BLaER1 treated with 17β-estradiol and CSF1 and Interleukin-3, amounts not matched to agents 10 nM and 100 nM (cell line): Measurements from ENCODE around the gene NT5DC2.
A peak's percentile ranks its signal among the peaks of the same experiment; 100 is the strongest.

Experiments used
- H3K27ac ChIP-seq, 11 experiments: shearing (Covaris generic); formaldehyde crosslinking; 2 replicates each; pipeline ENCODE4 v1.8.1; 2022
- H3K27me3 ChIP-seq, 11 experiments: shearing (Covaris generic); formaldehyde crosslinking; 2 replicates each; pipeline ENCODE4 v1.8.1; 2022
- H3K36me3 ChIP-seq, 11 experiments: shearing (Covaris generic); formaldehyde crosslinking; 2 replicates each; pipeline ENCODE4 v1.8.1; 2022
- H3K4me1 ChIP-seq, 10 experiments: shearing (Covaris generic); formaldehyde crosslinking; 2 replicates each; pipeline ENCODE4 v1.8.1; 2022
- H3K4me2 ChIP-seq, 11 experiments: shearing (Covaris generic); formaldehyde crosslinking; 2 replicates each; pipeline ENCODE4 v1.8.1; 2022
- H3K4me3 ChIP-seq, 10 experiments: shearing (Covaris generic); formaldehyde crosslinking; 2 replicates each; pipeline ENCODE4 v1.8.1; 2022
- H3K9ac ChIP-seq, 11 experiments: shearing (Covaris generic); formaldehyde crosslinking; 2 replicates each; pipeline ENCODE4 v1.8.1; 2022
- H3K9me3 ChIP-seq, 11 experiments: shearing (Covaris generic); formaldehyde crosslinking; replicated peaks in 1 of 11; 2 replicates each; pipeline ENCODE4 v1.8.1; 2022
- H4K20me1 ChIP-seq, 11 experiments: shearing (Covaris generic); formaldehyde crosslinking; 2 replicates each; pipeline ENCODE4 v1.8.1; 2022
- Cebpa-rat ChIP-seq, 11 experiments: shearing (Covaris generic); IDR thresholded peaks; 2 replicates each; pipeline ENCODE4 v1.8.1; 2022

The NT5DC2 gene

DNA sequence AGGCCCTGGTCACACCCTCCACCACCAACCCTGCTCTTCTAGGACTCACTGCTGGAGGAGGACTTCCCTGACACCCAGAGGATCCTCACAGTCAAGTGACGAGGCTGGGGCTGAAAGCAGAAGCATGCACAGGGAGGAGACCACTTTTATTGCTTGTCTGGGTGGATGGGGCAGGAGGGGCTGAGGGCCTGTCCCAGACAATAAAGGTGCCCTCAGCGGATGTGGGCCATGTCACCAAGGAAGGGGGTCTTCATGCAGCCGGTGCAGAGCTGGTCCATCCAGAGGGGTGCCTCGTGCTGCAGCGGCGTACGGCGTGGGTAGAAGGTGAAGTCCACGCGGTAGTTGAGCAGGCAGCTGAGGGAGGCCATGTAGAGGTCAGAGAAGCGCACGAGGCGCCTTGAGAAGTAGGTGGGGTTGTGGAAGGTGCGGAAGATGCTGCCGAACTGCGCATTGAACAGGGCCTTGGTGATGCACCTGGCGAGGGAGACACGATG, 9.4 kb downstream of the NT5DC2 start:
- no peak overlapping the region for H3K4me3 ChIP-seq
- no peak for TF ChIP-seq Cebpa-rat (IDR thresholded peaks at IDR 0.05)
- H3K27me3 ChIP-seq, result no peaks in the 10 kb centered on the region
- H3K4me2 ChIP-seq, result no peak overlapping the region
- no peaks in the 10 kb centered on the region for H3K9me3 ChIP-seq
- peaks cover 1 to 100% (median 92%) of the 10 kb centered on the region in 11 experiments; a peak in 20 of 22 replicates for H4K20me1 ChIP-seq
- peak overlapping the region in 2 of 11 experiments; percentile 1 to 15; a peak in 2 of 22 replicates for H3K27ac ChIP-seq
- H3K36me3 ChIP-seq, result peaks cover 60 to 100% (median 97%) of the 10 kb centered on the region in 11 experiments
- peak overlapping the region in 1 of 11 experiments; percentile 15; a peak in 1 of 22 replicates for H3K9ac ChIP-seq
- peaks cover 0 to 39% (median 6%) of the 10 kb centered on the region in 10 experiments; a peak in 8 of 20 replicates for H3K4me1 ChIP-seq

- Histone ChIP-seq H3K36me3 (peaks cover 53 to 100% (median 96%) of the 10 kb centered on the region in 11 experiments), H3K9ac (peak overlapping the region in 1 of 11 experiments; percentile 15; a peak in 1 of 22 replicates), H3K9me3 (no peaks in the 10 kb centered on the region), H3K27me3 (no peaks in the 10 kb centered on the region), H3K4me3 (no peak overlapping the region), H3K4me2 (no peak overlapping the region), H3K27ac (peak overlapping the region in 4 of 11 experiments; percentile 7 to 23 (median 16); a peak in 6 of 22 replicates), H4K20me1 (peaks cover 0 to 100% (median 86%) of the 10 kb centered on the region in 11 experiments; a peak in 20 of 22 replicates), H3K4me1 (peaks cover 0 to 33% (median 2%) of the 10 kb centered on the region in 10 experiments; a peak in 4 of 20 replicates)
- TF ChIP-seq Cebpa-rat (IDR thresholded peaks at IDR 0.05), result no peak
Observed at GRCh38 chr3:52523386-52524257, 10.0 kb downstream of the NT5DC2 start.

DNA sequence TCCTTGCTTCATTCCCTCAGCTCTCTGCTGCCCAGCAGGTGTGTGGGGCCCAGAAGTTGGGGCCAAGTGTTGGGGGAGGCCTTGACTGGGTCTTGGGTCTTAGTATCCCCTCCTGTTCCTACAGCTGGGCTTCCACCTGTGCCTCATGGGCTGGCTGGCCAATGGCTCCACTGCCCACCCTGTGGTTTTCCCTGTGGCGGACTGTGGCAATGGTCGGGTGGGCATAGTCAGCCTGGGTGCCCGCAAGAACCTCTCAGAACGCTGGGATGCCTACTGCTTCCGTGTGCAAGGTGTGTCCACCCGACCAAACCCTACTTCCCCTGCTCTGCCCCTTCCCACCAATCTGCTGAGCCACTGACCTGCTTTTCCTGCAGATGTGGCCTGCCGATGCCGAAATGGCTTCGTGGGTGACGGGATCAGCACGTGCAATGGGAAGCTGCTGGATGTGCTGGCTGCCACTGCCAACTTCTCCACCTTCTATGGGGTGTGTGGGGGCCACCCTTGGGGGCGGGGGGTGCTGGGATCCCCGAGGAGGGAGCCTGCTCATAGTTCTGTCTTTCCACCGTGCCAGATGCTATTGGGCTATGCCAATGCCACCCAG, 10.9 kb downstream of the NT5DC2 start:
- Histone ChIP-seq H3K27me3 (no peaks in the 10 kb centered on the region), H3K9me3 (no peaks in the 10 kb centered on the region), H3K4me2 (no peak overlapping the region), H3K4me1 (peaks cover 0 to 26% (median 2%) of the 10 kb centered on the region in 10 experiments; a peak in 4 of 20 replicates), H3K27ac (no peak overlapping the region; a peak in 1 of 22 replicates), H3K4me3 (no peak overlapping the region), H3K36me3 (peaks cover 45 to 100% (median 96%) of the 10 kb centered on the region in 11 experiments), H3K9ac (no peak overlapping the region), H4K20me1 (peaks cover 0 to 100% (median 84%) of the 10 kb centered on the region in 11 experiments; a peak in 20 of 22 replicates)
- no peak for TF ChIP-seq Cebpa-rat (IDR thresholded peaks at IDR 0.05)

- Histone ChIP-seq H3K27me3 (no peaks in the 10 kb centered on the region), H3K4me2 (no peak overlapping the region), H3K9me3 (no peaks in the 10 kb centered on the region), H3K36me3 (peaks cover 38 to 100% (median 95%) of the 10 kb centered on the region in 11 experiments), H3K4me1 (peaks cover 0 to 22% (median 0%) of the 10 kb centered on the region in 10 experiments; a peak in 4 of 20 replicates), H3K27ac (no peak overlapping the region), H3K4me3 (no peak overlapping the region), H4K20me1 (peaks cover 0 to 100% (median 84%) of the 10 kb centered on the region in 11 experiments; a peak in 20 of 22 replicates), H3K9ac (no peak overlapping the region)
- no peak for TF ChIP-seq Cebpa-rat (IDR thresholded peaks at IDR 0.05)
Observed at GRCh38 chr3:52521881-52522650, 11.6 kb downstream of the NT5DC2 start.

- Histone ChIP-seq H4K20me1 (peaks cover 0 to 100% (median 80%) of the 10 kb centered on the region in 11 experiments; a peak in 20 of 22 replicates), H3K4me3 (no peak overlapping the region), H3K4me2 (no peak overlapping the region), H3K4me1 (peaks cover 0 to 16% (median 0%) of the 10 kb centered on the region in 10 experiments; a peak in 1 of 20 replicates), H3K27me3 (no peaks in the 10 kb centered on the region), H3K36me3 (peaks cover 32 to 100% (median 89%) of the 10 kb centered on the region in 11 experiments), H3K9me3 (no peaks in the 10 kb centered on the region), H3K27ac (no peak overlapping the region), H3K9ac (no peak overlapping the region)
- TF ChIP-seq Cebpa-rat (IDR thresholded peaks at IDR 0.05), result no peak
Observed at GRCh38 chr3:52521488-52521824, 12.2 kb downstream of the NT5DC2 start.

GRCh38 chr3:52520716-52521487, 12.8 kb downstream of the NT5DC2 start:
- Histone ChIP-seq H3K4me2 (no peak overlapping the region), H4K20me1 (peaks cover 0 to 100% (median 75%) of the 10 kb centered on the region in 11 experiments; a peak in 20 of 22 replicates), H3K9ac (no peak overlapping the region), H3K9me3 (no peaks in the 10 kb centered on the region), H3K4me1 (peaks cover 0 to 14% (median 0%) of the 10 kb centered on the region in 10 experiments; a peak in 2 of 20 replicates), H3K36me3 (peaks cover 26 to 100% (median 87%) of the 10 kb centered on the region in 11 experiments), H3K4me3 (no peak overlapping the region), H3K27me3 (no peaks in the 10 kb centered on the region), H3K27ac (no peak overlapping the region)
- TF ChIP-seq Cebpa-rat (IDR thresholded peaks at IDR 0.05), result no peak

GRCh38 chr3:52520141-52520667, 13.5 kb downstream of the NT5DC2 start:
- Histone ChIP-seq H3K4me3 (no peak overlapping the region), H3K9me3 (no peaks in the 10 kb centered on the region), H3K4me1 (peaks cover 0 to 14% (median 0%) of the 10 kb centered on the region in 10 experiments; a peak in 3 of 20 replicates), H3K4me2 (no peak overlapping the region), H4K20me1 (peaks cover 0 to 100% (median 75%) of the 10 kb centered on the region in 11 experiments; a peak in 20 of 22 replicates), H3K36me3 (peaks cover 19 to 100% (median 87%) of the 10 kb centered on the region in 11 experiments), H3K27me3 (no peaks in the 10 kb centered on the region), H3K27ac (no peak overlapping the region), H3K9ac (no peak overlapping the region)
- TF ChIP-seq Cebpa-rat (IDR thresholded peaks at IDR 0.05), result no peak
